Left colon (tissue), 2 donors: ENCODE data around the gene RXFP4. TPM values are rescaled to one million over a fixed set of nuclear protein-coding genes. Genes with fewer than 3 reads are reported as not detected.
"Not testable (repeated sequence)": the region's sequence is repeated elsewhere in the genome, so short reads cannot be mapped to it uniquely, and the experiment has no call there.

ENCODE experiments used
- ATAC-seq: fragments of 200-7000 bp; cut with Tn5 transposase; one replicate; pipeline ENCODE4 v1.9.1; 2020; ENCODE audit warnings: mild to moderate bottlenecking, moderate library complexity
- DNase-seq, 2 donors: peaks; one replicate each; pipeline ENCODE4 v3.0.0-alpha.2; 2020
- intact Hi-C, 2 donors: fragments of 100-400 bp; cut with DNase I in 1 of 2; cut with micrococcal nuclease in 1 of 2; formaldehyde crosslinking; loops; one replicate each; pipeline versions ENCODE4 v1.11.2 to v1.14.0; 2022; cut with DNase I, micrococcal nuclease
- microRNA-seq, 2 donors: library from miRNA; unstranded; fragments of <30 nt; microRNA quantifications; one replicate each; pipeline versions ENCODE4 v1.1.0 to v1.2.0, GENCODE V29; 2020
- total RNA-seq, 2 donors: library from RNA; stranded (reverse); fragmentation: NEBNext Ultra II Directional; extraction: Animal tissue kit (Norgen Biotek cat#: 25700); gene quantifications; one replicate each; pipeline ENCODE4 v1.2.1, GENCODE V29; 2021
- donor health status: DM: no; HTN: no; CAD: no.
- donor health status: DM: yes; HTN: yes; CAD: no.

The RXFP4 gene
- total RNA-seq, 2 donors from 2014 or later: 5.2 to 5.6 TPM

- DNase-seq, ATAC-seq: not testable (repeated sequence)
- intact Hi-C loops: loop anchor here (5.0 to 10.0 kb wide), 2 partner anchors 48 to 50 kb away; partner anchors contain the start of gene KHDC4 (in 1 of the 2)
Measured at GRCh38 chr1:155984903-155985645, 43.6 kb downstream of the RXFP4 start.

- ATAC-seq (peak; percentile 92), DNase-seq (peak; percentile 57 to 67)
- intact Hi-C loops: loop anchor here (5.0 to 10.0 kb wide), 2 partner anchors 52 to 55 kb away; partner anchors contain the start of gene KHDC4 (in 1 of the 2)
Measured at GRCh38 chr1:155989242-155990004, 48.0 kb downstream of the RXFP4 start.

DNA sequence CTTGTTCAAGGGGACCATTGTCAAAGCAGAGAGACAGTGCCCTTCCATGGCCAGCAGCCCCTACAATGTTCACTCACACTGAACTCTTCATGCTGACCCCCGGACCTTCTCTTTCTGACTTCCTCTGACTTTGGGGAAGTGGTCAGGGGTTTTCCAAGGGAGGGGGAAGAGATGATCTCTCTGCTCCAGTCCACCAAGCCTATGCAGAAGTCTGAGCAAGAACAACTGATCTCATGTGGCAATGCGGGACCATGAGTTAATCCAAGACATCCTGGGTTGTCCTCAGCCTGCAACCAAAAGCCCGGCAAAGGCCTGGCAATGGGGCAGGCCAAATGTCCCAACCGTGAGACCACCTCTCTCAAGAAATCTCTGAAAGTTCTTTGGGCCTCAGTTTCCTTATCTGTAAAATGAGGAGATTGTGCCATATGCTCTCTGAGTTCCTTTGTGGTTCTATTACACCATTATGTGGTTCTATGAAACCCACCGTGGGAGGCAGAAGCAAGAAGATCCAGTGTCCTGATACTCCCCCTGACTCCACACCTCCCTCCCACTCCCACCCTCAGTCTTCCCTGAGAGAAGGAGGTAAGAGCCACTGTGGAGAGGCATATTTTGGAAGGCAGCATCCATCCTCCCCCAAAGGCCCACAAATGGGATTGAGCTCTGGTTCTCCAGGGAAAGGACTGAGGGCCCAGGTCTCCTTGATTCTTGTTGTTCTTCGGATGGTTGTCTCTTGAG, 48.7 kb downstream of the RXFP4 start:
- DNase-seq (no peak), ATAC-seq (peak; percentile 7)
- intact Hi-C loops: no loop called here

Small RNA genes lying within 50 kb of the gene (microRNA-seq; reads per million reads assigned to microRNA genes)
- gene MIR6738: 0 reads per million in 2 donors

Other genes with a start within 250 kb of the RXFP4 start
- 10 to 100 TPM; 38.2 to 41.2 TPM for gene GON4L, start 84.4 kb upstream of the RXFP4 start, total RNA-seq
- gene SYT11, start 82.1 kb upstream of the RXFP4 start, total RNA-seq: 1 to 10 TPM; 1.8 to 4.2 TPM
- gene RIT1, start 30.3 kb upstream of the RXFP4 start, total RNA-seq: 10 to 100 TPM; 21.5 to 26.3 TPM
- 10 to 100 TPM; 45.6 to 54.1 TPM for gene KHDC4, start 7.2 kb upstream of the RXFP4 start, total RNA-seq
- gene ARHGEF2, start 36.9 kb downstream of the RXFP4 start, total RNA-seq: 100 to 1,000 TPM in 1 of 2 donors, 10 to 100 TPM in 1; 99.3 to 103 TPM
- 100 to 1,000 TPM; 180 TPM for gene SSR2, start 79.3 kb downstream of the RXFP4 start, total RNA-seq
- 10 to 100 TPM; 21.7 to 26.7 TPM for gene UBQLN4, start 112.2 kb downstream of the RXFP4 start, total RNA-seq
- 10 to 100 TPM; 70.6 to 72.7 TPM for gene LAMTOR2, start 113.1 kb downstream of the RXFP4 start, total RNA-seq
- gene RAB25, start 119.5 kb downstream of the RXFP4 start, total RNA-seq: 100 to 1,000 TPM; 203 to 231 TPM
- 1 to 10 TPM in 1 of 2 donors, under 1 TPM in 1; 0.78 to 1.1 TPM for gene MEX3A, start 140.8 kb downstream of the RXFP4 start, total RNA-seq
- gene LMNA, start 173.1 kb downstream of the RXFP4 start, total RNA-seq: 100 to 1,000 TPM; 335 to 478 TPM
- gene SEMA4A, start 211.9 kb downstream of the RXFP4 start, total RNA-seq: 1 to 10 TPM; 3.5 to 6.5 TPM